HG03558 (cell line): ENCODE results near the gene P4HB.
"Not testable (repeated sequence)": the region's sequence is repeated elsewhere in the genome, so short reads cannot be mapped to it uniquely, and the experiment has no call there.

Source experiments
- ATAC-seq: cut with Tn5 transposase; IDR thresholded peaks from one replicate; pipeline ENCODE4 v1.9.1; 2021; ENCODE audit warnings: moderate number of reproducible peaks; ENCODE audit not compliant: unreplicated experiment; ENCODE audit errors: extremely low read depth

P4HB gene

DNA sequence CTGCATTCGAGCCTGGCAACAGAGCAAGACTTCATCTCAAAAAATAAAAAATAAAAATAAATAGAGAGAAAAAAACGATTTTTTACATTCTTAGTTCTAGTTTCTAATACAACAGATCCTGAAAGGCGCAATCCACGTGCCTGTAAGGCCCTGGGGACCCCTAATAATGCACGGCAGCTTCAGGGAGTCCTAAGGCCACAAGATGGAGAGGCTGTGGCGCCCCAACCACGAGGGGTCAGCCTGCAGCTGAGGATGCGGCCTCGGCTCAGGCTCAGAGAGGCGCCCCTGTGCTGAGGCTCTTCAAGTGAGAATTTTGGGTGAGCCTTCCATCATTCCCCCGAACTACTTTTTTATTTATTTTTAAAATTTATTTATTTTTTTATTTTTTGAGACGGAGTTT lies 10.9 kb downstream of the P4HB start:
- no peak for ATAC-seq

DNA sequence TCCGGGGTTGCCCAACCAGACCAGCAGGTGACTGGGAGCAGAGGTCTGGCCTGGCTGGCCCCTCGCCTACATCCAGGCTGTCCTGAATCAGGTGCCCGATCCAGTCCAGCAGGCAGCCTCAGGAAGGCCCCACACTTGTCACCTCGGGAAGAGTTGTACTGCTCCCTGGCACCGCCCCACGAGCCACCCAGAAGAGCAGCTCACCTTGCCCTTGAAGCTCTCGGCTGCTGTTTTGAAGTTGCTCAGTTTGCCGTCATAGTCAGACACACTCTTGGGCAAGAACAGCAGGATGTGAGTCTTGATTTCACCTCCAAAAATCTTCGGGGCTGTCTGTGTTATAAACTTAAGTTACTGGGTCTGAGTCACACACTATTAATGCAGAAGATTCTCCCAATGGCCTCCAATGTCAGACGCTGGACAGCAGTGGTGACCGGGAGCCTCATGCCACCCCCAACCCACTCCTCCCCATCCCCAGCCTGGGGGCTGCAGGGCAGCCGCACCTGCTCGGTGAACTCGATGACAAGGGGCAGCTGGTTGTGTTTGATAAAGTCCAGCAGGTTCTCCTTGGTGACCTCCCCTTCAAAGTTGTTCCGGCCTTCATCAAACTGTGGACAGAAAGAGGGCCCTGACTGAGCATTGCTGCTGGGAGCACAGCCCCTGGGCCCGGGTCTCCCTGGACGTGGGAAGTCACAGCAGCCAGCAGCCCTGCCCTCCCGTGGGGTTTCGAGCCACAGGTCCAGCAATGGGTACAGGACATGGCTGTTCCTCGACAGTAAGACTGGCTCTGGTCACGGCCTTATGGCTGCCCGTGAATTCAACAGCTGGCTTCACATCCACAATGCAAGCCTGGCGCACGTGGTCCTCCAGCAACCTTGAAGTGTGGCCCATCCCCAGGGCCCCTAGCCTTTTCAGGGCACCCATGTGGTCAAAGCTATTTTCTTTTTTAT lies 13.3 kb downstream of the P4HB start:
- ATAC-seq = no peak

DNA sequence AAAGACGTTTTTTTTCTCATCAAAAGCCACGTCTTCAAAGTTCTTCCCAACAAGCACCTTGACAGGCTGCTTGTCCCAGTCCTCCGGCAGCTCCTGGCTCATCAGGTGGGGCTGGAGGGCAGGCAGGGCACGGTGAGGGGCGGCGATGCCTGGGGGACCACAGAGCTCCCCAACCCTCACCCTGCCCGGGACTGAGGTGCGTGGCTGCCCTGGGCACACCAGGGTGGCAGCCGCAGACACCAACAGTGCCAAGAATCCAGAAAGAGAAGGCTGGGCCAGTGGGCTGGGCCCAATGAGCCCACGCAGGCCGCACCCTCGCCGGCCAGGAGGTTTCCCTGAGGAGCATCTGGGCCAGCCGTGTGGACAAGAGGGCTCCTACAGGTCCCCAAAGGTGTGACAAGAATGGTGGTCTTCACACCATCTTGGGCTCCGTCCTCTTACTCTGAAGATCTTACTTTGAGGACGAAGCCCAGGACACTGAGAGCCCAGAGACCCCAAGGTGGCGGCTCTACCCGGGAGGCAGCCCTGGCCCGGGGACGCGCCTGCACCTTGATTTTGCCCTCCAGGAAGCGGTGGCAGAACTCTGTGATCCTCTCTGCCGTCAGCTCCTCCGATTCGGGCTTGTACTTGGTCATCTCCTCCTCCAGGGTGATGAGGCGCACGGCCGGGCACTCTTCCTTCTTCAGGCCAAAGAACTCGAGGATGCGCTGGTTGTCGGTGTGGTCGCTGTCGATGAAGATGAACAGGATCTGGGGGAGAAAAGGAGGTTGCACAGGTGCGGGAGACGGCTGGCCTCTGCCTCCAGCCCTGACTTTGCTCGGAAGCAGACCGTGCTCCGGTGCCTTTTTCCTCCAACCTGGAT lies 14.2 kb downstream of the P4HB start:
- no peak for ATAC-seq

DNA sequence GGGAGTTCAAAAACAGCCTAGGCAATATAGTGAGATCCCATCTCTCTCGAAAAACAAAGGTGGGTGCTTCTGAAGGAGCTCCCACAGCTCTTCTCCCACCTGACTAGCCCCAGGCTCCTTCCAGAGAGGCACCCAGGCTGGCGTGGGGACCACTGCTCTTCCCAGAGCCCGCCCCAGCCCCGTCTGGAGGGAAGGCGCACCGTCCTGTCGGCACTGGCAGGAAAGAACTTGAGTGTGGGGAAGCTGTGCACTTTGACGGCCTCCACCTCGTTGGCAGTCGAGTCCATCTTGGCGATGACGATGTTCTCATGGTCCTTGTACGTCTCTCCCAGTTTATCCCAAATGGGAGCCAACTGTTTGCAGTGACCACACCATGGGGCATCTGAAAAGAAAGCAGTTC lies 15.0 kb downstream of the P4HB start:
- ATAC-seq = no peak

DNA sequence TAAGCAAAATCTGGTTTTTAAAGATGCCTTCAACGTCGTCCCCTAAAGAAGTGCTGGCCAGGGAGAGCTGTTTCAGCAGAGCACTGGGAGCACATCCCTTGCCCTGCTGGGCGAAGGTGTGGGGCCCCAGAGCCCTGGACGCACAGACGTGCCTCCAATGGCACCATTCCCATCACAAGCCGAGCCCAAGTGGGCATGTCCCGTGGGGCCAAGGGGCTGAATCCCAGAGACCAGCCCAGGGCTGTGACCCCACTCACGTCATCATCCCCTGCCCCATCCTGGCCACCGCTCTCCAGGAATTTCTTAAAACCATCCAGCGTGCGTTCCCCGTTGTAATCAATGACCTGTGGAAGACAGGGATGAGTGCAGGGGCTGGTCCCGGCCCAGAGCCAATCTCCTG lies 15.4 kb downstream of the P4HB start:
- no peak for ATAC-seq

DNA sequence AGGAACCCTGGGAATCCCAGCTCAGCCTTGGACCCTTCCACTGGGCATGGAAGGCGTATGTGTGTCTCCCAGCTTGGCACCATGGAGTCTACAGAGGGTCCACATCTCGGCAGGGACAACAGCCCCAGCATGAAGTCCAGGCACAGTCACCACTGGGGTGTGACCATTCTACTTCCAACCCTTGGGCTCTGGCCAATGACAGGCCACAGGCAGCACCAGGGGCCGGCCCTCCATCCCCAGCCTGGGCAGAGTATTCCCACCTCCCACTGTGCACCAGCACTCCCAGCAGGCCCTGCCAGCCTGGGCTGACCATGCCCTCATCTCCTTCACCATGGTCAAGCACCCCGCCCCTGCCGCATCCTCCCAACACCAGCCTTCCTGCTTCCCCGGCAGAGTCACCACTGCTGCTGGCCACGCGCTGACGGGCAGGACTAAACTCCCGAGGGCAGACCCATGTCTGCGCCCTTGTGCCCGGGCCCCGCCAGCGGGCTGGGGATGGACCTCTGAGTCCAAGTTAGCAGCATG lies 15.9 kb downstream of the P4HB start:
- no peak for ATAC-seq

DNA sequence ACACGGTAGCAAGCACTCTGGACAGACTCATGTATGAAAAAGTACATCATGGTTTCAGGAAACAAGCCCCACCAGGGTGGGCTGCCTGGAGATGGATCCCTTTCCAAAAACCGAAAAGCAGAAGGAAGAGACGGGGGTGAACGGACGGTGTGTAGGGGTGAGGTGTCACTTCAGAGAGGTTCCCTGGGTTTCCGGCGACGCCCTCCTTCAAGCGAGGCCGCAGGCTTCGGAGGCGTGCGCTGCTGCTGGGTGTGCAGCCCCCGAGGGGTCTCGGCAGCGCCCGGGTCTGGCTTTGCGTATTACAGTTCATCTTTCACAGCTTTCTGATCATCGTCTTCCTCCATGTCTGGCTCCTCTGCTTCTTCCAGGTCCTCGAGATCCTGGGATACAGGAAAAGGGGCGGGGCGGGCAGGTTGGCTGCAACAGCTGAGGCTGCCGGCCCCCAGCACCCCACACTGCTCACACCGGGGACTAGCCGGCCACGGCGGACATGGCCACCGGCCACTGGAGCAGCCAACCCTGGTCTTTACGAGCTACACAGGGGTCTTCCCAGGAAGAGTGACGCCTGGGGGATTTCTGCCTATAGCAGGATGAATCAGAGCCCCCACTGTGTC lies 16.5 kb downstream of the P4HB start:
- ATAC-seq = no peak

DNA sequence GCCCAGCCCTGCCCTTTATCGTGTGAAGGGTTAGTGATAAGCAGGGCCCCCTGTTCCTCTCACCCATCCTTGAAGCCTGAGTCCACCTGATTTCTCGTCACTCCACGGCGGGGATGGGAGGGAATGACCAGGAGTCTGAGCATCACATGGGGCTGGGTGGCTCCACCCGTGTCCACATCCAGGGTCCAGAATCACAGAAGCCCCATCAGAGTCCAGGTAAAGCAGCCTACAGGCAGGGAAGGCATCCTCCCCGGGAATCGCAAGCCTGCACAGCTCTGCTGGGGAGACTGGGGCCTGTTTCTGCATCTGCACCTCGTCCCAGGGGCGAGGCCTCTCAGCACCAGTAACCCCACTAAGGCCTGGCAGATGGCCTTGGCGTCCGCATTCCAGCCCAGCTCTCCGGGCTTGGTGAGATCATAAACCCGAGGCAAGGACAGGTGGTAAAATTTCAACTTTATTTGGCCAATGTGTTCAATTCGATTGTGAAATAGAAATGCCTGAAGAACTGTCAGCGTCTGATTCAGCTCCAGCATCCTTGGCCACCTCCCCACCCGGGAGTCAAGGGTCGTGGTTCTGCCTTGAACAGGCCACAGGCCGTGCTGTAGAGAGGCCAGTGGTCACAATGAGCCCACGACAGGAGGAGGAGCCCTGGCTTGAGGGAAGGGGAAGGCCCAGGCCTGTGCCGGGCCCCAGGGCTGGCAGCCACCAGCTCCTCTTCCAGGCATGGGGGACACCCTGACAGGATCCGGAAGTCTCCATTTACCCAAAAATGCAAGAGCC lies 17.4 kb downstream of the P4HB start:
- ATAC-seq = no peak

DNA sequence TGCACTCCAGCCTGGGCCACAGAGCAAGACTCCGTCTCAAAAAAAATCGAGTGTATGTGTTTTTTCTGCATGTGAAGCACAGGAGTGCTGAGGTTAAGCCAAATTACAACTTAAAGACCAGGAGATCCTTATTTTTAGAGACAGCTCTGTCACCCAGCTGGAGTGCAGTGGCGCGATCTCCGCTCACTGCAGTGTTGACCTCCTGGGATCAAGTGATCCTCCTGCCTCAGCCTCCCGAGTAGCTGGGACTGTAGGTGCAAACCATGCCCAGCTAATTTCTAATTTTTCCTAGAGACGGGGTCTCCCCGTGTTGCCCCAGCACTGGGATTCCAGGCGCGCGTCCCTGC lies 18.0 kb downstream of the P4HB start:
- no peak for ATAC-seq

DNA sequence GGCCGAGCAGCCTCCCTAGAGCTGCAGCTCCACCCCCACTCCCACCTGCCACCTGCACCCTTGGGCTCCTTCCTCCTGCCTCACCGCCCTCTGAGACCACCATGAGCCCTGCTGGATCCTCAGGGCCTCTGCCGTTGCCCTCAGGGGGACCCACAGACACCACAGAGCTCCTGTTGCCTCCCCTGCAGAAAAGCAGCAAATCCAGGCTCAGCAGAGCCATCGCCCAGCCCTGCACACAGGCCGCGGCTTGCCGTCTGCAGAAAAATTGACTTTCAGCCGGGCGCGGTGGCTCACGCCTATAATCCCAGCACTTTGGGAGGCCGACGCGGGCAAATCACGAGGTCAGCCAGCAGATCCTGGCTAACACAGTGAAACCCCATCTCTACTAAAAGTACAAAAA lies 18.5 kb downstream of the P4HB start:
- ATAC-seq = no peak

DNA sequence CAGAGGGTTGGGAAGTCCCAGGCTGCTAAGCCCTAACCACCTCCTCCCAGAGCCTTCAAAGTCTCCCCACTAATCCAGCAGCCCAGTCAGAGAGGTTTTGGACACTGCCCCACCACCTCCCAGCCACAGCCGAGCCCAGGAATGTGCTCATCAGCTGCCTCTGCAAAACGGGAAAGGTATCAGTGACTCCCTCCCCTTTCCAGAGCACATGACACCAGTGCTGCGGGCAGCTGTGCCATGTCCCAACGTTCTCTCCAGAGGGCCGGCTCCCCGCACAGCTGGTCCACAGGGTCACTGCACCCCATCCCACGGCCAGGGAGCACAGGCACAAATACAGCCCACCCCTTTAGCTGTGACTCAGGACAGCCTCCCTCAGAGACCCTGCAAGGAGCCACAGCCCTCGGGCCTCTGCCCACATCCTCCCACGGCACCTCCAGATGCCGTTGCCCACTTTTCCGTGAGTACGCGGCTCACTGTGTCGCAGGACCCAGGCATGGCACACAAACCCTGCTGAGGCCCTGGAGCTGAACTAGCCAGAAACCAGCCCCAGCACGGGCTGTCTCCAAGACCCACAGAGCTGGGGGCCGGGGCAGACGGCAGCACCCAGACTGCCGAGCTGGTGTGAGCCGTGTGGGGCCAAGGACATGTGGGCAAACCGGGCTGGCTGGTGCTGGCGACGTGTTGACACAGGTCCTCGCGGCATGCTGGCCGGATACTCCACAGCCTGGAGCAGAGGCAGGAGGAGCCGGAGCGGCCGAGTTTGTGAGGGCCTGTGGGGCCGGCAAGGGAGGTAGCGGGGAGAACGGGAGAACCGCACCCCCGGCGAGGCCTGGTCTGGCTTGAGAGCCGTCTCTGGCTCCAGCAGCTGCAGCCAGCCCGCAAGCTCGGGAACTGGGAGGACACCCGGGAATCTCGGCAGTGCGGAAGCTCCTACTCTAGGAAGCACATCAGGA lies 19.2 kb downstream of the P4HB start:
- ATAC-seq = no peak

DNA sequence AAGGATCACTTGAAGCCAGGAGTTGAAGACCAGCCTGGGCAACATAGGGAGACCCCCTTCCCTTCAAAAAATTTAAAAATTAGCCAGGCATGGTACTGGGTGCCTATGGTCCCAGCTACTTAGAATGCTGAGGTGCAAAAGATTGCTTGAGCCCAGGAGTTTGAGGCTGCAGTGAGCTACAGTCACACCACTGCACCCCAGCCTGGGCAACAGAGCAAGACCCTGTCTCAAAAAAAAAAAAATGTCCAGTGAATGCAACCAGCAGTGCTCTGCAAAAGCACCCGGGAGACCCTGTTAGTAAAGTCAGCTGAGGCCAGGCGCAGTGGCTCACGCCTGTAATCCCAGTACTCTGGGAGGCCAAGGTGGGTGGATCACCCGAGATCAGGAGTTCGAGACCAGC lies 20.3 kb downstream of the P4HB start:
- not testable (repeated sequence) for ATAC-seq

DNA sequence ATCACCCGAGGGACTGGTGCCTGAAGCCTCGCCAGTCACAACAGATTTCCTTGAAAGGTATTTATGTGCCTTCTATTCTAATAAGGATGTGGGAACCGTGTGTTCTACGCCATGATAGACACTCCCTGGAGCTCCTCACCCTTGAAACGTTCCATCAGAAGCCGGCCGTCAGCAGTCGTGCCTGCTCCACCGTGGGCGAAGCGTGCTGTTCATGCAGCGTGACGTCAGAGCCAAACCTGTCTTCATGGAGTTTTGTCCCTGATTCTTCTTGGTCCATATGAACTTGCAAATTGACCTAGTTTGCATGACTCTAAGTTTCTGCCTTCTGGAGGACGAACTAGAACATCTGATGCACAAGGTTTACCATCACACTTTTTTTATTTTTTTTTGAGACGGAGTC lies 21.0 kb downstream of the P4HB start:
- no peak for ATAC-seq

DNA sequence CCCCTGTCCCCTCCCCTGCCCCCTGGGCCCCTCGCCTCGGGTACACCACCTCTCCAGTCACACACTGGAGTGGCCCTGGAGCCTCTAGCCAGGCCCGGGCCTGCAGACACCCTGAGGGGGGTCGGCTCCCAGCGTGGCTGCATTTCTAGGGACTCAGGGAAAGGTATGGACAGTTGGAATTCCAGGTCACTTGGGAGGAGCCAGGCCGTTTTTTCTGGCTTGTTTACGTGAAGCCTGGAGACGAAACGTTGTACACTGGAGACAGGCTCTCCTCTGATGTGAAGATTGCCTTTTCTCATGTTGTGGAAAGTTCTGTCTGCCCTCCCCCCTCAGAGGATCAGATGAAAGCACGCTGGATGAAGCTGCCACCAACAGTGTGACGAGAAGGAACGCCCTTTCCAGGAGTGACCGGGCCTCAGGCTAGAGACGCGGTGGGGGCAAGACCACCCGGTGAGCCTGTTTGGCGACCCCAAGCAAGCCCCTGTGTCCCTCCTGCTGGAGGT lies 21.5 kb downstream of the P4HB start:
- no peak for ATAC-seq

DNA sequence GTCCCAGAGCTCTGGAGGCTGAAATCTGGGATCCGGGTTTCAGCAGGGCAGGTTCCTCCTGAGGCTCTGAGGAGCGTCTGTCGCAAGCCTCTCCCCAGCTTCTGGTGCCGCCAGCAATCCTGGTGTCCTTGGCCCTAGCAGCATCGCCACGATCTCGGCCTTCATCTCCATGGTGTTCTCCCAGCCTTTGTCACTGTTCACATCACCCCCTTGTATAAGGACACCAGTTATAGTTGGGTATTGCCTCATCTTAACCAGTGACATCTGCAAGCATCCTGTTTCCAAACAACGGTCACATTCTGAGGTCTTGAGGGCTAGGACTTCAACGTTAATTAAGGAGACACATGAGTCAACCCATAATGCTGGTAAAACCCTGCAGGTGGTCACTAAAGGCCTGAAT lies 22.7 kb downstream of the P4HB start:
- ATAC-seq = no peak

DNA sequence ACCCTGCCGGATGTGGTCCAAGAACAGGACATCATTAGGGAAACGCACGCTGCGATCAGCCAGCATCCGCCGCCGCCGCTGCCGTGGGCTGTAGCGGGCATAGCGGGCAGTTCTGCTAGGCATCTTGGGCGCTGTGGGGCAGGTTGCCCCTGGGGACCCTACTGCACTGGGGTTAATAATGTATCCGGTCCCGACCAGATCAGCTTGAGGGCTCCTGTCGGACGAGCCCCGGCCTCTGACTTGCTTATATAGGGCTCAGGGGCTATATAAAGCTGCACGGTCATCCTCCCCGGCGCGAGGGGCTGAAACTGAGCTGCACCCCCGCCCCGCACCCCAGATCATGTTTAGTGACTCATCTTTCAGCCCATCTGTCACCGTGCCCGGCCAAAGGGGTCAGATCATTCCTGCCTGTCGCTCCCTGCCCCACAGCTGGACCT lies 25.5 kb downstream of the P4HB start, which contains the start of gene PPP1R27:
Gene PPP1R27 (minus strand): TSS at position 220 of the 437 bp plus-strand sequence. CDS start 97 bp downstream, at position 123.
- ATAC-seq = no peak

DNA sequence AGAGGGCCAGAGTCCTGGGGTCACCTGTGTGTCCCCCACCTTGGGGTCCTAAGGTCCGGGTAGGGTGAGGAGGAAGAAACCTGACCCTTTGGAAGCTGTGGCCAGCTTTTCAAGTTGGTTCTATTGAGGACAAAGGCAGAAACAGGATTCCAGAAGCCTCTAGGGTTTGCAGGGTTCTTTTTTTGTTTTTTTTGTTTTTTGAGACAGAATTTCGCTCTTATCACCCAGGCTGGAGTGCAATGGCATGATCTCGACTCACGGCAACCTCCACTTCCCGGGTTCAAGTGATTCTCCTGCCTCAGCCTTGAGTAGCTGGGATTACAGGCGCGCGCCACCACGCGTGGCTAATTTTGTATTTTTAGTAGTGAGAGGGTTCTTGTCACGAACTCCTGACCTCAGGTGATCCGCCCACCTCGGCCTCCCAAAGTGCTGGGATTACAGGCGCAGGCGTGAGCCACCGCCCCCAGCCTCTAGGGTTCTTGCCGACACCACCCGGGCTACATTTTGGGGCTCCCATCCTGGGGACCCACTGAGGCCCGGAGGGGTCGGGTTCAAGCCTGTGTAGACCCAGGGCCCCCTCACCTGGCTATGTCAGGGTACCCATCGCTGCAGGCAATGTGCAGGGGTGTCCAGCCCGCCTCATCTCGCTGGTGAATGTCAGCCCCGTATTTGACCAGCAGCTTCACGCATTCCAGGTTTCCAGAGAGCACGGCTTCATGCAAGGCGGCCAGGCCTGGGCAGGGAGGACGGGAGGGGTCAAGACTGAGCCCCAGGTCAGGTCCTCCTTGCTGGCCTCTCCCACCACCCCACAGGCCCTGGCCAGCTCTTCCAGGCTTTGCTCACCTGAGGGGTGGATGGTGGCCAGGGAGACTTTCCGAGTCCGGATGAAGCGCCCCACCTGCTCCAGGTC lies 26.2 kb downstream of the P4HB start:
- ATAC-seq = no peak
